Sciatic nerve (tissue), 2 donors: ENCODE results near the gene OR2A25. TPM values are rescaled to one million over a fixed set of nuclear protein-coding genes. Genes with fewer than 3 reads are reported as not detected.
A peak's percentile ranks its signal among the peaks of the same experiment; 100 is the strongest.
"Not testable (repeated sequence)": the region's sequence is repeated elsewhere in the genome, so short reads cannot be mapped to it uniquely, and the experiment has no call there.

ENCODE experiments used
- ATAC-seq: fragments of 200-7000 bp; cut with Tn5 transposase; one replicate; pipeline ENCODE4 v1.9.1; 2020; ENCODE audit warnings: mild to moderate bottlenecking, moderate library complexity
- DNase-seq: peaks from one replicate; pipeline ENCODE4 v3.0.0-alpha.2; 2020; ENCODE audit warnings: low spot score
- intact Hi-C: fragments of 100-400 bp; cut with DNase I; formaldehyde crosslinking; loops from one replicate; pipeline ENCODE4 v1.14.2; 2022
- total RNA-seq: library from RNA; stranded (reverse); fragmentation: NEBNext Ultra II Directional; extraction: Animal tissue kit (Norgen Biotek cat#: 25700); gene quantifications from one replicate; pipeline ENCODE4 v1.2.1, GENCODE V29; 2021
- donor health status: DM: no; HTN: no; CAD: no.
- donor health status: DM: no; HTN: no; CAD: no.

OR2A25 gene, protein sequence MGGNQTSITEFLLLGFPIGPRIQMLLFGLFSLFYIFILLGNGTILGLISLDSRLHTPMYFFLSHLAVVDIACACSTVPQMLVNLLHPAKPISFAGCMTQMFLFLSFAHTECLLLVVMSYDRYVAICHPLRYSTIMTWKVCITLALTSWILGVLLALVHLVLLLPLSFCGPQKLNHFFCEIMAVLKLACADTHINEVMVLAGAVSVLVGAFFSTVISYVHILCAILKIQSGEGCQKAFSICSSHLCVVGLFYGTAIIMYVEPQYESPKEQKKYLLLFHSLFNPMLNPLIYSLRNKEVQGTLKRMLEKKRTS
- total RNA-seq = not detected

GRCh38 chr7:144069511-144069910 is at the start of gene OR2A25:
TSS of gene OR2A25 (plus strand) at chr7:144069811. CDS start at chr7:144074220, 4,409 bp downstream.
- intact Hi-C loops = no loop called here
- ATAC-seq (no peak), DNase-seq (no peak)

DNA sequence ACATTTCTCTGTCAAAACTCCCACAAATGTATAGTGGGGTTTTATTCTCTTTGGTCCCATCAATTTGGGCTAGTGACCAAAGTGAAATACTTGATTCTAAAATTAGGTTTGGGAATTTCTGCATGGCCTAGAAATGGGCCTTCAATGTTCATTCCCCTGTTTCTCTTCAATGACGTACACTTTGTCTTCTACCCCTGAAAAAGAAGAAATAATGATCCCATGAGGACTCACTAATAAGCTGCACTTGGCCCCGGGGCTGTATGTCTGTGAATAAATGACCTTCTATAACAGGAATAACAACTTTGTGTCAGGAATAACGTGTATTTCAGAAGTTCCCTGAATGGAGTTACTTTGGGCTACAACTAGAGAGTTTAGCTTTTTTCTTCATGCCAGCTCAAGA is 49.3 kb upstream of the OR2A25 start:
- intact Hi-C loops = no loop called here
- DNase-seq (no peak), ATAC-seq (no peak)

- no peak for DNase-seq
- intact Hi-C loops = no loop called here
- no peak for ATAC-seq
These were observed 47.4 kb upstream of the OR2A25 start for GRCh38 chr7:144022169-144022568.

- intact Hi-C loops = no loop called here
- ATAC-seq (no peak), DNase-seq (no peak)
These were observed 46.3 kb upstream of the OR2A25 start for GRCh38 chr7:144023171-144023827.

GRCh38 chr7:144024213-144024612 is 45.4 kb upstream of the OR2A25 start:
- intact Hi-C loops = no loop called here
- ATAC-seq (no peak), DNase-seq (no peak)

DNA sequence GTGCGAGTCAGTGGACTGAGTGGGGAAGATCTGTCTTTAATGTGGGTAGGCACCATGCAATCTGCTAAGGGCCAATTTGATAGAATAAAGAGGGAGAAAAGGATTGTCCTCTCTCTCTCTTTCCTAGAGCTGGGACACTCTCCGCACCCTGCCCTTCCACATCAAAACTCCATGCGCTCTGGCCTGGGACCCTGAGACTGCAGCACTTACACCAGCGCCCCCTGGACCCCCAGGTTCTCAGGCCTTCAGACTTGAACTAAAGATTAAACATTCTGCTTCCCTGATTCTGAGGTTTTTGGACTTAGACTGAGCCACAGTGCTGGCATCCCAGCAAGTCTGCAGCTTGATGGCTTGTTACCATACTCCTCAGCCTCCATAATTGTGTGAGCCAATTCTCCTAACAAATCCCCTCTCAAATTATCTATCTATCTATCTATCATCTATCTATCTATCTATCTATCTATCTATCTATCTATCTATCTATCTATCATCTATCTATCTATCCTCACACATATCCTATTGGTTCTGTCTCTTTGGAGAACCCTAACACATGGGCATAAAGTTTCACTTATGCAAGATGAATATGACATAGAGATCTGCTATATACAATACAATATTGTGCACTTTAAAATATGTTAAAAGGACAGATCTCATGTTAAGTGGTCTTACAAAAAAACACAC is 43.3 kb upstream of the OR2A25 start:
- DNase-seq = no peak
- ATAC-seq = no peak
- intact Hi-C loops = no loop called here

DNA sequence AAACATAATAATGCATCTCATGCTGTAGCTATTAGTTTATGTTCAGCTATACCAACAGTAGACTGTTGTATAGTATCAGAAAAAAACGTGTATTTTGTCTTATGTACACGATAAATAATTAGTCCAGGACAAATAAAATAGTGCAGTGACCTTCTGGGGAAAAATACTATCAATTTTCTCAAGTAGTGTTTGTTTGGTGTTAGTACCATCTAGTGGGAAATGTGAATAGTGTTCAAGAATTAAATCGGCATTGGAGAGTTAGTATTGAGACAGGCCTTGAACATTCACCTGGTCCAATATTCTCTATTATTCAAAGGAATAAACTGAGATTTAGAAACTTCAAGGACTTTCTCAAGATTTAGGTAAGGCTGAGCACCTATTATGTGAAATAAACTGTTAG is 42.5 kb upstream of the OR2A25 start:
- peak; percentile 62 for ATAC-seq
- no peak for DNase-seq
- intact Hi-C loops = no loop called here

- no peak for ATAC-seq
- DNase-seq = no peak
- intact Hi-C loops = no loop called here
These were observed 41.6 kb upstream of the OR2A25 start for GRCh38 chr7:144027974-144028373.

DNA sequence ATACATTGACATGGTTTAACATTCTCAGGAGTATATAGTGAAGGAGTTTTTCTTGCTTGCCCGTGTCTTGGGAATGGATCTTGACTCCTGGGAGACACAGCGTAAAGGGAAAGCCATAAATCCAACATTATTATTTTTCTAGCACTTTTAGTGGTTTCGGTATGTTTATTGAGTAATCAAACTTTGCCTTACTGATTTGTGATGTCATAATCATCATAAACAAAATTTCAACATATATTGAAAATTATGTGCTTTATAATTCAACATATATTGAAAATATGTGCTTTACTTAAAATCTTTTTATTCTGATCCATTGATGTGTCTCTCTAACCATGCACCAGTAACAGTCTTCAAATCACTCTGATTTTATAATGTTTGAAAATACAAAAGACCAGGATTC is 41.1 kb upstream of the OR2A25 start:
- DNase-seq (no peak), ATAC-seq (no peak)
- intact Hi-C loops = no loop called here

DNA sequence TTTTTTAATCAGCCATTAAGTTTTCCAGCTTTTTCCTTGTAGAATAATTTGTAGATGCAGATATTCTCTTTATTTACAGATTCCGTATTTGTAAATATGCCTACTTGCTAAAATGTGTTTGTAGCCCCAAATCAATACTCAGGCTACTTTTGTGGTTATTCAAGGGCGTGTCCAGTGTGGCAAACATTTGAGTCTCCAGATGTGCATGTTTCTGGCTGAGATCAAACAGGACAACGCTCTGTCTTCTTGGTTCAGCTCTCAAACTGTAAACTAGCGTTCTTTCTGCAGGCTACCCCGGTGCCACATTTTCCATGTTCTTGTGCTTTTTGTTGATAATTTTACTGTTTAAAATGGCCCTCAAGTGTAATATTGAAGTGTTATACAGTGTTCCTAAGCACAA is 37.1 kb upstream of the OR2A25 start:
- ATAC-seq (no peak), DNase-seq (no peak)
- intact Hi-C loops = no loop called here

- intact Hi-C loops = no loop called here
- ATAC-seq (no peak), DNase-seq (no peak)
These were observed 36.5 kb upstream of the OR2A25 start for GRCh38 chr7:144032985-144033709.

- DNase-seq (no peak), ATAC-seq (no peak)
- intact Hi-C loops = no loop called here
These were observed 34.2 kb upstream of the OR2A25 start for GRCh38 chr7:144035385-144035784.

- no peak for DNase-seq
- intact Hi-C loops = no loop called here
- ATAC-seq = peak; percentile 70
These were observed 33.2 kb upstream of the OR2A25 start for GRCh38 chr7:144036302-144036885.

GRCh38 chr7:144037414-144038035 is 32.1 kb upstream of the OR2A25 start:
- ATAC-seq (peak; percentile 74), DNase-seq (no peak)
- intact Hi-C loops = no loop called here

GRCh38 chr7:144038887-144039286 is 30.7 kb upstream of the OR2A25 start:
- DNase-seq (no peak), ATAC-seq (no peak)
- intact Hi-C loops = no loop called here

- no peak for DNase-seq
- intact Hi-C loops = no loop called here
- ATAC-seq = no peak
These were observed 21.0 kb upstream of the OR2A25 start, which contains the start of gene OR2A5 for GRCh38 chr7:144048648-144049047. TSS of gene OR2A5 (plus strand) at chr7:144048948. CDS start at chr7:144050402, 1,454 bp downstream.

DNA sequence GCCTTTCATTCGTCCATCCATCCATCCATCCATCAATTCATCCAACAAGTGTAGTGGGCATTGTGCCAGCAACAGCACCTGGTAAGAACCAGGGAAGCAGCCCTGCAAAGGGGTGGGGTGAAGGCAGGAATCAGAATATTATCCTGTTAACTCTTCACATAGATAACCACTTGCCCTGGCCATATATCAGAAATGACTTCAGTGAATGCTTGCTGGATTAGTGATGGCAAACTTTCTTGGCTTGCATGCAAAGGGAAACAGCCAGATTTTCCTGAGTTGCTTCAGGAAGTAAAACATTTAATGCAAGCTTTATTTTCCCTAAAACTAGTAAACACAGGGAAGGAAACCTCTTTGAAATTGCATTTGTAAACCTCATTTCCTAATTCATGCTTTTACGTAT is 20.1 kb upstream of the OR2A25 start:
- intact Hi-C loops = no loop called here
- ATAC-seq = no peak
- DNase-seq = no peak

DNA sequence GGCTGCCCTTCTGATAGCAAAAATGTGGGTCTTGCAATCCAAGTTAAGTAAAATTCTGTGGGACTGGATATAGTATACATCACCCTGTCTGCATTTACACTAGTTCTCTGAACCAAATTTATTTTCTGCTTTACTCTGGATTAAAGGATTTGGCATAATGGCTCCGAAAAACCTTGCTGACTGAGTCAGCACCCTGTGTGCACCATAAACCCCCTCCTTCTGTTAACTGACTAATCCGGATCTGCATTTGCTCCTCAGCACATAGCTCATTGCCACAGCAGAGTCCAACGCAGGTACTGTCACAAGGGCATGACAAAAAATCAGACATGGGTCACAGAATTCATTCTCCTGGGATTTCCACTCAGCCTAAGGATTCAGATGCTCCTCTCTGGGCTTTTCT is 19.5 kb upstream of the OR2A25 start:
- DNase-seq (no peak), ATAC-seq (no peak)
- intact Hi-C loops = no loop called here

- ATAC-seq, intact Hi-C loops, DNase-seq: not testable (repeated sequence)
These were observed 18.7 kb upstream of the OR2A25 start for GRCh38 chr7:144050884-144051283.
